Keratinocyte (primary cell): ENCODE data around the gene ACYP2.

Source experiments
- EZH2 ChIP-seq: IDR thresholded peaks from one replicate; pipeline ENCODE4 v1.6.1; 2012; ENCODE audit warnings: inconsistent platforms, mild to moderate bottlenecking, low read length, moderate library complexity
- TF ChIP-seq, protein P1 (sequence below), 3 experiments: IDR thresholded peaks in 1 of 3; conservative IDR thresholded peaks in 1 of 3; optimal IDR thresholded peaks in 1 of 3; 2 replicates in 2 of 3; 3 replicates in 1 of 3; pipeline versions ENCODE3 to v1.5.1; 2011; ENCODE audit warnings: low read length in 3 of 3, mild to moderate bottlenecking in 3 of 3, moderate library complexity in 2 of 3, control low read depth in 1 of 3, inconsistent platforms in 1 of 3; ENCODE audit not compliant: insufficient read depth in 2 of 3; ENCODE audit errors: extremely low read depth in 1 of 3

DNA sequence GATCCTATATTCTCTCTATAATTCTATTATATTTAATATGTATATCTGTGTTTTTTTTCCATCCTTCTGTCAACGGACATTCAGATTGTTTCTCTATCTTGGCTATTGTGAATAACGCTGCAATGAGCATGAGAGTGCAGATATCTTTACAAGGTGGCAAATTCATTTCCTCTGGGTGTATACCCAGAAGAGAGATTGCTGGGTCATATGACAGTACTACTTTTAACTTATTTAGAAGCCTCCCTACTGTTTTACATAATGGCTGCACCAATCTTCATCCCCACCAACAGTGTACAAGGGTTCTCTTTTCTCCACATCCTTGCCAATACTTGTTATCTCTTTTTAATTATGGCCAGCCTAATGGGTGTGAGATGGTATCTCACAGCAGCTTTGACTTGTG is 74.1 kb downstream of the ACYP2 start:
- TF ChIP-seq, protein P1, sequence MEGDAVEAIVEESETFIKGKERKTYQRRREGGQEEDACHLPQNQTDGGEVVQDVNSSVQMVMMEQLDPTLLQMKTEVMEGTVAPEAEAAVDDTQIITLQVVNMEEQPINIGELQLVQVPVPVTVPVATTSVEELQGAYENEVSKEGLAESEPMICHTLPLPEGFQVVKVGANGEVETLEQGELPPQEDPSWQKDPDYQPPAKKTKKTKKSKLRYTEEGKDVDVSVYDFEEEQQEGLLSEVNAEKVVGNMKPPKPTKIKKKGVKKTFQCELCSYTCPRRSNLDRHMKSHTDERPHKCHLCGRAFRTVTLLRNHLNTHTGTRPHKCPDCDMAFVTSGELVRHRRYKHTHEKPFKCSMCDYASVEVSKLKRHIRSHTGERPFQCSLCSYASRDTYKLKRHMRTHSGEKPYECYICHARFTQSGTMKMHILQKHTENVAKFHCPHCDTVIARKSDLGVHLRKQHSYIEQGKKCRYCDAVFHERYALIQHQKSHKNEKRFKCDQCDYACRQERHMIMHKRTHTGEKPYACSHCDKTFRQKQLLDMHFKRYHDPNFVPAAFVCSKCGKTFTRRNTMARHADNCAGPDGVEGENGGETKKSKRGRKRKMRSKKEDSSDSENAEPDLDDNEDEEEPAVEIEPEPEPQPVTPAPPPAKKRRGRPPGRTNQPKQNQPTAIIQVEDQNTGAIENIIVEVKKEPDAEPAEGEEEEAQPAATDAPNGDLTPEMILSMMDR (optimal IDR thresholded peaks at IDR 0.05 in 1 of 3, IDR thresholded peaks at IDR 0.05 in 1 of 3, conservative IDR thresholded peaks at IDR 0.05 in 1 of 3; ENCODE audit: extremely low read depth in 1 of 3, insufficient read depth in 2 of 3, low read length in 3 of 3): no peak
- TF ChIP-seq EZH2: no peak
